ENCODE data around the gene ERBIN. TPM values are rescaled to one million over a fixed set of nuclear protein-coding genes. Genes with fewer than 3 reads are reported as not detected.
"Not testable (repeated sequence)": the region's sequence is repeated elsewhere in the genome, so short reads cannot be mapped to it uniquely, and the experiment has no call there.

The ERBIN gene
- total and polyA plus RNA-seq, 2 experiments from 2014 or later = 32.9 to 117 TPM

GRCh38 chr5:65882278-65882677 lies 44.1 kb upstream of the ERBIN start:
- WGBS (ENCODE audit: low lambda C conversion rate, missing lambda C conversion rate) = 38% methylated on average over 2 of the region's 2 CpGs
- no peak overlapping the region for H3K4me3 ChIP-seq
- H3K27me3 ChIP-seq = no peaks in the 10 kb centered on the region
- DNase-seq (ENCODE audit: low spot score) = no peak
- no peak overlapping the region for H3K27ac ChIP-seq
- no peaks in the 10 kb centered on the region for H3K9me3 ChIP-seq (ENCODE audit: low read depth)
- H3K79me2 ChIP-seq = no peaks in the 10 kb centered on the region
- TF ChIP-seq, protein P1, sequence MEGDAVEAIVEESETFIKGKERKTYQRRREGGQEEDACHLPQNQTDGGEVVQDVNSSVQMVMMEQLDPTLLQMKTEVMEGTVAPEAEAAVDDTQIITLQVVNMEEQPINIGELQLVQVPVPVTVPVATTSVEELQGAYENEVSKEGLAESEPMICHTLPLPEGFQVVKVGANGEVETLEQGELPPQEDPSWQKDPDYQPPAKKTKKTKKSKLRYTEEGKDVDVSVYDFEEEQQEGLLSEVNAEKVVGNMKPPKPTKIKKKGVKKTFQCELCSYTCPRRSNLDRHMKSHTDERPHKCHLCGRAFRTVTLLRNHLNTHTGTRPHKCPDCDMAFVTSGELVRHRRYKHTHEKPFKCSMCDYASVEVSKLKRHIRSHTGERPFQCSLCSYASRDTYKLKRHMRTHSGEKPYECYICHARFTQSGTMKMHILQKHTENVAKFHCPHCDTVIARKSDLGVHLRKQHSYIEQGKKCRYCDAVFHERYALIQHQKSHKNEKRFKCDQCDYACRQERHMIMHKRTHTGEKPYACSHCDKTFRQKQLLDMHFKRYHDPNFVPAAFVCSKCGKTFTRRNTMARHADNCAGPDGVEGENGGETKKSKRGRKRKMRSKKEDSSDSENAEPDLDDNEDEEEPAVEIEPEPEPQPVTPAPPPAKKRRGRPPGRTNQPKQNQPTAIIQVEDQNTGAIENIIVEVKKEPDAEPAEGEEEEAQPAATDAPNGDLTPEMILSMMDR (IDR thresholded peaks at IDR 0.05; ENCODE audit: poor library complexity) = no peak
- TF ChIP-seq EZH2phosphoT487 (IDR thresholded peaks at IDR 0.05; ENCODE audit: low read depth, severe bottlenecking, unreplicated experiment) (no peak), EZH2 (IDR thresholded peaks at IDR 0.05; ENCODE audit: borderline replicate concordance) (no peak)
- H4K20me1 ChIP-seq (ENCODE audit: insufficient read depth, poor library complexity, severe bottlenecking) = no peaks in the 10 kb centered on the region
- no peaks in the 10 kb centered on the region for H3K4me1 ChIP-seq (ENCODE audit: insufficient read depth)
- no peaks in the 10 kb centered on the region for H3K9me2 ChIP-seq (replicated peaks; ENCODE audit: insufficient read depth)
- H3K36me3 ChIP-seq (replicated peaks; ENCODE audit: insufficient read depth, low read depth) = no peaks in the 10 kb centered on the region
- no peak overlapping the region for H2AFZ ChIP-seq
- H3K4me2 ChIP-seq = no peak overlapping the region

DNA sequence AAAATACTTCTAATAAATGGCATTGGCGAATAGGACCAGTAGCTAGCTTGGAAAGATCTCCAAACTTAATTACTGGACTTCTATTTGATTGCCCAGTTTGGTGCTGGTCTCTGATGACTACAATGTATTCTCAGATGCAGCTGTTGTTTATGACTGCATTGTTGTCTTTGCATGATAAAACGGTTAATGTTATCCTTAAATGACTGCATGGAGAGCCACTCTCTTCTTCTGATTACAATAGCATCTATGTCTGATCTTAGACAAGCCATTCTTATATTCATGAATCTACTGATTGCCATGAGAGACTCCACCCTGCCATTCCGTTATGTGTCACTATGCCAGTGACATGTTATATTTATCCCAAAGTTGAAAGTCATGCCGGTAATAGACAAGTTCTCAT lies 42.9 kb upstream of the ERBIN start:
- no peak for DNase-seq (ENCODE audit: low spot score)
- Histone ChIP-seq H3K4me3 (no peak overlapping the region), H3K9me2 (replicated peaks; ENCODE audit: insufficient read depth) (no peaks in the 10 kb centered on the region), H3K27me3 (no peaks in the 10 kb centered on the region), H3K9me3 (ENCODE audit: low read depth) (no peaks in the 10 kb centered on the region), H3K4me2 (no peak overlapping the region), H2AFZ (no peak overlapping the region), H3K79me2 (no peaks in the 10 kb centered on the region), H3K27ac (no peak overlapping the region), H3K4me1 (ENCODE audit: insufficient read depth) (no peaks in the 10 kb centered on the region), H4K20me1 (ENCODE audit: insufficient read depth, poor library complexity, severe bottlenecking) (no peaks in the 10 kb centered on the region), H3K36me3 (replicated peaks; ENCODE audit: insufficient read depth, low read depth) (no peaks in the 10 kb centered on the region)
- TF ChIP-seq EZH2phosphoT487 (IDR thresholded peaks at IDR 0.05; ENCODE audit: low read depth, severe bottlenecking, unreplicated experiment) (no peak), EZH2 (IDR thresholded peaks at IDR 0.05; ENCODE audit: borderline replicate concordance) (no peak)
- TF ChIP-seq, protein P1 (IDR thresholded peaks at IDR 0.05; ENCODE audit: poor library complexity) = no peak
- WGBS (ENCODE audit: low lambda C conversion rate, missing lambda C conversion rate) = 90% methylated on average over 4 of the region's 4 CpGs

GRCh38 chr5:65886387-65886786 lies 40.0 kb upstream of the ERBIN start:
- H4K20me1 ChIP-seq (ENCODE audit: insufficient read depth, poor library complexity, severe bottlenecking) = no peaks in the 10 kb centered on the region
- no peak overlapping the region for H3K4me3 ChIP-seq
- no peaks in the 10 kb centered on the region for H3K9me2 ChIP-seq (replicated peaks; ENCODE audit: insufficient read depth)
- no peak for DNase-seq (ENCODE audit: low spot score)
- H3K79me2 ChIP-seq = no peaks in the 10 kb centered on the region
- no peak overlapping the region for H3K4me2 ChIP-seq
- no peaks in the 10 kb centered on the region for H3K27me3 ChIP-seq
- 83% methylated on average over 7 of the region's 7 CpGs for WGBS (ENCODE audit: low lambda C conversion rate, missing lambda C conversion rate)
- no peaks in the 10 kb centered on the region for H3K4me1 ChIP-seq (ENCODE audit: insufficient read depth)
- TF ChIP-seq, protein P1 (IDR thresholded peaks at IDR 0.05; ENCODE audit: poor library complexity) = no peak
- TF ChIP-seq EZH2 (IDR thresholded peaks at IDR 0.05; ENCODE audit: borderline replicate concordance) = no peak
- TF ChIP-seq EZH2phosphoT487 (IDR thresholded peaks at IDR 0.05; ENCODE audit: low read depth, severe bottlenecking, unreplicated experiment) = no peak
- H2AFZ ChIP-seq = no peak overlapping the region
- no peak overlapping the region for H3K27ac ChIP-seq
- H3K9me3 ChIP-seq (ENCODE audit: low read depth) = no peaks in the 10 kb centered on the region
- no peaks in the 10 kb centered on the region for H3K36me3 ChIP-seq (replicated peaks; ENCODE audit: insufficient read depth, low read depth)

GRCh38 chr5:65892024-65892423 lies 34.4 kb upstream of the ERBIN start:
- not testable (repeated sequence) for H3K9me3 ChIP-seq (ENCODE audit: low read depth); H3K27me3 ChIP-seq; H3K9me2 ChIP-seq (replicated peaks; ENCODE audit: insufficient read depth); H3K4me3 ChIP-seq; H3K4me1 ChIP-seq (ENCODE audit: insufficient read depth); H2AFZ ChIP-seq; H3K4me2 ChIP-seq; H3K79me2 ChIP-seq; H4K20me1 ChIP-seq (ENCODE audit: insufficient read depth, poor library complexity, severe bottlenecking); H3K36me3 ChIP-seq (replicated peaks; ENCODE audit: insufficient read depth, low read depth); DNase-seq (ENCODE audit: low spot score); H3K27ac ChIP-seq
- 95% methylated on average over 2 of the region's 2 CpGs for WGBS (ENCODE audit: low lambda C conversion rate, missing lambda C conversion rate)

Data from hepatocyte (in vitro differentiated cells).